Prostate gland (tissue), 2 donors: ENCODE data around the gene GRIP2.

ENCODE experiments used
- POLR2A ChIP-seq: fragments of 450-650 bp; IDR thresholded peaks from one replicate; pipeline ENCODE4 v1.6.1; 2016; ENCODE audit warnings: antibody characterized with exemption, mild to moderate bottlenecking
- TF ChIP-seq, protein P1 (sequence below), 4 experiments: fragments of 200-600 bp in 2 of 4; fragments of 450-650 bp in 2 of 4; sonication (generic) in 2 of 4; IDR thresholded peaks; 1 replicate in 3 of 4; 2 replicates in 1 of 4; pipeline ENCODE4 v1.5.1; 2016 to 2019; ENCODE audit warnings: antibody characterized with exemption in 4 of 4, mild to moderate bottlenecking in 2 of 4, moderate library complexity in 2 of 4

DNA sequence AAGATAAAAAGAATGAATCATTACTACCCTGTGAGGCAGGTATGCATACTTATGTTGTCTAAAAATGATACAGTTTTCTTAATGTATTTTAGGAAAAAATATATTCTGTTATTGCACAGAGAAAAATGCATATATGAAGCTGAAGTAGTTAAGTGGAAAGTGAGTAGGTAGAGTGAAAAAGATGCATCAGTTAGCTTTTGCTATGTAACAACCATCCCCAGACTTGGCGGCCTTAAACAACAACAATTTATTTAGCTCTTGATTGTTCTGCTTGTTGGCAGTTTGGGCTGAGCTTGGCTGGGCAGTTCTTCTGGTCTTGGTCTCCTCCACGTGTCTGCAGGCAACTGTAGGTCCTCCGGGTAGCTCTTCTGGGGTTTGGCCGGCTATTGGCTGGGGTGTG, 92.1 kb downstream of the GRIP2 start:
- no peak for TF ChIP-seq POLR2A
- TF ChIP-seq, protein P1, sequence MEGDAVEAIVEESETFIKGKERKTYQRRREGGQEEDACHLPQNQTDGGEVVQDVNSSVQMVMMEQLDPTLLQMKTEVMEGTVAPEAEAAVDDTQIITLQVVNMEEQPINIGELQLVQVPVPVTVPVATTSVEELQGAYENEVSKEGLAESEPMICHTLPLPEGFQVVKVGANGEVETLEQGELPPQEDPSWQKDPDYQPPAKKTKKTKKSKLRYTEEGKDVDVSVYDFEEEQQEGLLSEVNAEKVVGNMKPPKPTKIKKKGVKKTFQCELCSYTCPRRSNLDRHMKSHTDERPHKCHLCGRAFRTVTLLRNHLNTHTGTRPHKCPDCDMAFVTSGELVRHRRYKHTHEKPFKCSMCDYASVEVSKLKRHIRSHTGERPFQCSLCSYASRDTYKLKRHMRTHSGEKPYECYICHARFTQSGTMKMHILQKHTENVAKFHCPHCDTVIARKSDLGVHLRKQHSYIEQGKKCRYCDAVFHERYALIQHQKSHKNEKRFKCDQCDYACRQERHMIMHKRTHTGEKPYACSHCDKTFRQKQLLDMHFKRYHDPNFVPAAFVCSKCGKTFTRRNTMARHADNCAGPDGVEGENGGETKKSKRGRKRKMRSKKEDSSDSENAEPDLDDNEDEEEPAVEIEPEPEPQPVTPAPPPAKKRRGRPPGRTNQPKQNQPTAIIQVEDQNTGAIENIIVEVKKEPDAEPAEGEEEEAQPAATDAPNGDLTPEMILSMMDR (IDR thresholded peaks at IDR 0.05) = no peak
